GM03348 (cell line): ENCODE results near the gene GSAP.
"Not testable (repeated sequence)": the region's sequence is repeated elsewhere in the genome, so short reads cannot be mapped to it uniquely, and the experiment has no call there.

Experiments
- DNase-seq: peaks from one replicate; pipeline ENCODE4 v3.0.0; 2012; ENCODE audit warnings: low spot score

The GSAP gene, protein sequence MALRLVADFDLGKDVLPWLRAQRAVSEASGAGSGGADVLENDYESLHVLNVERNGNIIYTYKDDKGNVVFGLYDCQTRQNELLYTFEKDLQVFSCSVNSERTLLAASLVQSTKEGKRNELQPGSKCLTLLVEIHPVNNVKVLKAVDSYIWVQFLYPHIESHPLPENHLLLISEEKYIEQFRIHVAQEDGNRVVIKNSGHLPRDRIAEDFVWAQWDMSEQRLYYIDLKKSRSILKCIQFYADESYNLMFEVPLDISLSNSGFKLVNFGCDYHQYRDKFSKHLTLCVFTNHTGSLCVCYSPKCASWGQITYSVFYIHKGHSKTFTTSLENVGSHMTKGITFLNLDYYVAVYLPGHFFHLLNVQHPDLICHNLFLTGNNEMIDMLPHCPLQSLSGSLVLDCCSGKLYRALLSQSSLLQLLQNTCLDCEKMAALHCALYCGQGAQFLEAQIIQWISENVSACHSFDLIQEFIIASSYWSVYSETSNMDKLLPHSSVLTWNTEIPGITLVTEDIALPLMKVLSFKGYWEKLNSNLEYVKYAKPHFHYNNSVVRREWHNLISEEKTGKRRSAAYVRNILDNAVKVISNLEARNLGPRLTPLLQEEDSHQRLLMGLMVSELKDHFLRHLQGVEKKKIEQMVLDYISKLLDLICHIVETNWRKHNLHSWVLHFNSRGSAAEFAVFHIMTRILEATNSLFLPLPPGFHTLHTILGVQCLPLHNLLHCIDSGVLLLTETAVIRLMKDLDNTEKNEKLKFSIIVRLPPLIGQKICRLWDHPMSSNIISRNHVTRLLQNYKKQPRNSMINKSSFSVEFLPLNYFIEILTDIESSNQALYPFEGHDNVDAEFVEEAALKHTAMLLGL

DNA sequence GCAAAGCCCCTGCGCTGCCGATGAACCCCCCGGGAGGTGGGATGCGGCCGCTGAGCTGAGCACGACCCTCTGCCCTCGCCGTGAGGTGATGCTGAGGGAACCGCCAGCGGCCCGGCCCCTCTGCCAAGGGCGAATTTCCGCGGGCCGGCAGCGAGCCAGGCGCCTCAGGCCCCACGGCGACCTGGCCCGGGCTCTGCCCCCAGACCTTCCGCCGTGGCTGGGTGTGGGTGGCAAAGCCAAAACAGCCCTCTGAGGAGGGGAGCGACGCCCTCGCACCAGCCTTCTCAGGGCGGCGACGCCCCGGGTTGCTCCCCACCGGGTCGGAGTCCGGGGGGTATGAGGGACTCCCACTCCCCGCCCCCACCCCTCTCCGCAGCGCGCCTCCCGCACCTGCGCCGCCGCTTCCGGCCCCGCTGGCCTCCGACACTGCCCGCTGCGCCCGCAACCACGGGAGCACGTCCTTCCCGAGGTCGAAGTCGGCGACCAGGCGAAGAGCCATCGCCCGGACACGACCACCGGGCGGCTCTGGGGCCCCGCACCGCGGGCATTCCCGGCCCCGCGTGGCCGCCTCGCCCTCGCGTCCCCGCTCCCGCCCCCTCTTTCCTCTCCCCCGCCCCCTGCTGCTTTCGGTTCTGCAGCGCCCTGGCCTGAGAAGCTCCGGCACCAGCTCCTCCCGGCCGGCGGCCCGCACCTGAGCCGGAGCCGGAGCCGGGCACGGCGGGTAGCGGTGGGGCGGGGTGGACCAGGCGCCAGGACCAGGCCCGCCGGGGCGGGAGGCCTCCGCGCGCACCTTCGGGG, at the start of gene GSAP:
TSS of gene GSAP (minus strand) at position 527 of the 798 bp plus-strand sequence. CDS start at position 499, 28 bp downstream.
- DNase-seq: peak; percentile 84

DNA sequence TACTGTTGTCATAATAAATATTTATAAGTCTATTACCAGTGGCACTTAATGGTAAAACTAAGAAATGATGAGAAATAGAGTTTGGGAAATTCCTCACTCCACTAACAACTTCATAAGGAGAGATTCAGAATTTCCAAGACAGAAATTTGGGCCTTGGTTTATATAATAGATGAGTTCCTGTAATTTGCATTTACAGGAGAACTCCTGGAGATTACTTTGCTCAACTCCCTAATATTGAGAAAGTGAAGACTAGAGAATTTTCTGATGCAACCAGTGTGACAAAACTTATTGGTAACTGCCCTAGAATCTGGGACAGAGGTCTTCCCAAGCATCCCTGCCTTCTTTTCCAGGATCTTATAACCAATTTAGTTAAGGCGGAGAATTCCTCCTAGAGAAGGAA, 49.1 kb upstream of the GSAP start:
- no peak for DNase-seq

DNA sequence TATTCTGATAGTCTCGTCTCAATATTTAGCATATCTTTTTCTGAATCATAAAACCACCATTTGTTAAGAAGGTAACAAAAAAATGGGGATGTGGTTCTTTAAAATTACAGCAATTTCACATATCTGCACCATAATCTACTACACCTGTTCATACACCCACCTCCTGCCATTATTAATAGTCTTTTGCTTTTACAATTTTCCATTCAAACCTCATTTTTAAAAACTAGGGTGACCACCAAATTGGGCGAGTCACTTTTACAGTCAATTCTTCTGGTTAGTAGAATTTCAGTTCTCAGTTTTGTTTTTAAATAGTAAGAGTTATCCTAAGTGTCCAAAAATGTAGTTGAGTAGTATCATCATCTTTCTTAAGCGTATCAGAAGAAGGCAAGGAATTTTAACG, 48.4 kb upstream of the GSAP start:
- no peak for DNase-seq

DNA sequence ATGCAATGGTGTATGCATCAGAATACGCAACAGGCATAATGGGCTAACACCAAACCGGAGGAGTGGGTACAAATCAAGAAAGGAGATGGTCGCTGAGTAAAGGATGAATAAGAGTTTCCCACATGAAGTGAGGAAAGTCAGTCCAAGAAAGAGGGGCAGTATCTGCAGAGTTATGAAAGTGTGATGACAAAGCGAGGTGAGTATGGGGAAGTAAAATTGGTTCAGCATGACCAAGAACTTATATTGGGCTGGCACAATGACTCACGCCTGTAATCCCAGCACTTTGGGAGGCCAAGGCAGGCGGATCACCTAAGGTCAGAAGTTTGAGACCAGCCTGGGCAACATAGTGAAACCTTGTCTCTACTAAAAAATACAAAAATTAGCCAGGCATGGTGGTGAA, 47.5 kb upstream of the GSAP start:
- DNase-seq: peak; percentile 54

DNA sequence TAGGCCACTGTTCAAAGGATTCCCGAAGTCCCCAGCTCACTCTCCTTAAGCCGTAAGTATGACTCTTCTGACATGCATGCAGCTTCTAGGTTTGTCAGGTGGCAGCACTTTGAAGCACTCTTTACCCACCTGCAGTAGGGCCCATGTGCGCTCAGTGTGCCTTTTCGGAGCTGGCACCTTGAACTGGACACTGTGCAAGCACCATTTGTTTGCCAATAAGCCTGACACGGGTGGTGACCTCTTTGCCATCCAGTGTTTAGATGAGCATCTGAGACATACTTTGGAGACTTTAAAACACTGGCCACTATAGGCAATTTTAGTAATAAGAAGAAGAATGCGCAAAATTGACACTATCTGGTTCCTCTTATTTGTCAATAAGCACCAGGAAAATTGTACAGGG, 45.7 kb upstream of the GSAP start:
- no peak for DNase-seq

DNA sequence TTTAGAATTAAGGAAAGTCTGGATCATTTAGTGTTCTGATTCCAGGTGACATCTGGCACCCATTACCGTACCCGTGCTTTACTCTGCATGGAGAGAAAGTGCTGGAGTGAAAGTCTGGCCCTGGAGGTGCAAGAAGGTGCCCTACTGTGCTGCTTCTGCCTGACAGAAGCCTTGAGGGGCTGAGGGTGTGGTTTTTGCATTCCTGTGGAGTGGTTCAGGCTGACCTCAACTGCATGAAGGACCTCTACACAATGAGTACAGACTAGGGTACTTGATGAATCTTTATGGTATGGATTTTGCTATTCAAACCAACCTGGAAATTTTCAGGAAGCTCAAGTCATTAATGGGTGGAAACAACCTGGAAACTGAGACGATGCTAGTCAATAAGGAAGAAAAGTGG, 45.1 kb upstream of the GSAP start:
- no peak for DNase-seq

DNA sequence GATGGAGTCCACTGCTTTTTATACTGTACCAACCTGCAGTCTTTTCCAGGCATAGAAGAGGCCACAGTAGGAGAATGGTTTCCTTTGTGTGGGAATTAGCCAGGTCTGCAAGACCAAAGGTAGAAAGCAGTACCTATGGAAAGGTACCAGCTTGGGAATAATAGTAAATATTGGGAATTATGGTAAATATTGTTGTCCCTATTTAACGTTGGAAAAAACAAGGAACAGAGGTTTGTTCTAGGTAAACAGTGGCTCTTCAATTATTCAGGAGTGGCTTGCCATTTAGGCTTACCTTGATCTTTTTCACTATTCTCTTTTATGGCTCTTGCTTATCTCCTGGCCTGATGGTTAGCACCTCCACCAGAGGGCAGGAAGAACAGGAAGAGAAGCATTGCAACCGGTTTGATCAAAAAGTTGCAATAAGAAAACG, 43.9 kb upstream of the GSAP start:
- DNase-seq: no peak

DNA sequence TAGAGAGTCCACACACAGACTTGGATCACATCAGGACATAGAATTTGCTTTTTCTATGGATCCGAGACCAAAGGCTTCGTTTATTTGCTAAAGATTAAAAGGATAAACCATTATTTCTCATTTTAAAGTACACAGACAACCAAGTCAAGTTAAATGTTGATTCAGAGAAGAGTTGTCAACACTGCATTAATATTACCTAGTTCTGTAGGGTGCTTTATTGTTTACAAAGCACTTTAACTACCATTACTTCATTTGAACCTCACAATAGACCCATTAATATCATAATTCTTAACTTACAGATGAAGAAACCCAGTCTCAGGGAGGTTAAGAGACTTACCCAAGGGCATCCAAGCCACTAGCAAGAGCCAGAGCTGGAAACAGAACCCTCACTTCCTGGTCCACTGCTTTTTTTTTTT, 43.2 kb upstream of the GSAP start:
- no peak for DNase-seq

DNA sequence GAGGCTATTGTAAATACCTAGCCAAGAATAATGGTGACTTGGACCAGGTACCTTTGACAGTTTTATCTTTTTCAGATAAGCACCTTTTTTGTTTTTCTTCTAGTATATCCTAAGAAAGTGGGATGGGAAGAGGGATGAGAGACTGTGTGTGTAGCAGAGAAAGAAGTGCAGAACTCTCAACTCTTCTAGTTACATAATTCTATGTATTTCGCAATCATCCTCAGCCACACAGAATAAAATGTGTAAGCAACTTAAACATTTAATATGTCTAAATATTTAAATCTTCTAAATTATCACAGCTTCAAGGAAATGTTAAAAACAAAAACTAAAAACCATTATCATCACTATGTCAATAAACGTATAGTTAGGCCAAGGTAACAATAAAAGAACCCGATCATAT, 42.6 kb upstream of the GSAP start:
- DNase-seq: no peak

DNA sequence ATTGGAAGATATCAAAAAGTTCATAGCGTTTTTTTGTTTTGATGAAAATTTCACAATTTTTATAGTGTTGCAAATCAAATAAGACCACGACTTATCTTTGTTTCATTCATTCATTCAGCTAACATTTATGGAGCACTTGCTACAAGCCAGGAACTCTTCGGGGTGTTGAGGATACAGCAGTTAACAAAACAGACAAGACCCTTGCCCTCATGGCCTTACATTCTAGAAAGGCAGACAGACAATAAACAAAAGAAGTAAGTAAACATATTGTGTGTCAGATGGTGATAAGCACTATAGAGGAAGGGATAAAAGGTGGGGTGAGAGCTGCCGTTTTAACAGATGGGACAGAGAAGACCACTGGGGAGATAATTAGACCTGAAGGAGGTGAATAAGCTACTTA, 41.6 kb upstream of the GSAP start:
- no peak for DNase-seq

DNA sequence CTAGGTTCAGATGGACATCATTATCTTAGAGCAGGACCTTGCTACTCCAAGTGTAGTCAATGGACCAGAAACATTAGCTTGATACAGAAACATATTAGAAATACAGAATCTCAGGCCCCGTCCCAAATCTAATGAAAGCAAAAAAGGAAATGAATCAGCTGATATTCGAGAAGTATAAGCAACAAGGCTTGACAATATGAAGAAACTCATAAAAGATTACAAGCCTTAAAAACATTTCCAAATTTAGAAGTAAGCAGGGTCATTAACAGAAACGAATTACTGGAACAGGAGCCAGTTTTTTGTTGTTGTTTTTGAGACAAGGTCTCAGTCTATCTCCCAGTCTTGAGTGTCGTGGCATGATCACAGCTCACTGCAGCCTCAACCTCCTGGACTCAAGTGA, 40.5 kb upstream of the GSAP start:
- DNase-seq: no peak

DNA sequence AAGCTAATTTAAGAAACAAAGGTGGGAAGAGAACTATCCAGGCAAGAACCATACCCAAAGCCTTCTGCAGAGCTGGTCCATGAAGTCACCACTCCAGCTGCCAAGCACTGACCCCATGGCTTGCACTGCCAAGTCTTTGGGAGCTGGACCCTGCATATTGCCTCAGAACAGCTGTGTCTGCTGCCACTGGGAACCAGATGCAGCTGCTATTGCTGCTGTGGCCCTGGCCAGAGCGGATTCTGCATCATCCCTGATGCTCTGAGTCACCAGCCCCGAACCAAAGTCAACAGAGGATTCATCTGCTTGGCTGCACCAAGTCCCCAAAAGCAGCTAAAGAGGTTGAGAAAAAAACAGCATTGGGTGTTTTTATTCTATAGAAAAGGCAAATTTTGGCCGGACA, 39.2 kb upstream of the GSAP start:
- DNase-seq: peak; percentile 85

DNA sequence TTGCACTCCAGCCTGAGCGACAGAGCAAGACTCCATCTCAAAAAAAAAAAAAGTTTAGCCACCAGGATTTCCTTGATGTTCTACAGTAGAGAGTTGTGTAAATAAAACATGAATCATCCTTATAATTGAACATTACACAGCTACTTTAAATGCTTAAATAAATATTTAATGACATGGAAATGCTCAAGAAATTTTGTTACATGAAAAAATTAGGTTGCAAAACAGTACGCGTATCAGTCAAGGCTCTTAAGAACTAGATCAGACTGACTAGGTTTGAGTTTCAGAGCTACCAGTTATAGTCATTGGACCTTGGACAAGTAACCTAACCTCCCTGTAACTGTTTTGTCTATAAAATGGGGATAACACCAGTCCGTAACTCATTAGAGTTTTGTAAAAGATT, 38.7 kb upstream of the GSAP start:
- DNase-seq: no peak

DNA sequence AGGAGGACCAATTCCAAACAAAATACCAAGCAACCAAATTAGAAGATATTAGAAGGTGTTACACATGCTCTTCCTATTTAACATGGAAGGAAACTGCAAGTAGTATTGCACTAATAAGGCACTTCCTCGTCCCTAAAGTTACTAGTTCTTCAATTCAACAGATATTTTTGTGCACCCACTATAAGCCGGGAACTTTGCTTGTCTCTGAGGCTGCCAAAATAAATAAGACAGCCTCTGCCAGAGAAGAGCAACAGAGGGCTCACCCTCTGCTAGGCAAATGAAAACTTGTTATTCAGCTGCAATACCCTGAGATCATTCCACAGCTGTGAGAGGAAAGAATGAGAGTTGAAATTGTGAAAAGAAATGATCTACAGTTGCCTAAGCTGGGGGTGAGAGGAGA, 37.4 kb upstream of the GSAP start:
- peak; percentile 50 for DNase-seq

DNA sequence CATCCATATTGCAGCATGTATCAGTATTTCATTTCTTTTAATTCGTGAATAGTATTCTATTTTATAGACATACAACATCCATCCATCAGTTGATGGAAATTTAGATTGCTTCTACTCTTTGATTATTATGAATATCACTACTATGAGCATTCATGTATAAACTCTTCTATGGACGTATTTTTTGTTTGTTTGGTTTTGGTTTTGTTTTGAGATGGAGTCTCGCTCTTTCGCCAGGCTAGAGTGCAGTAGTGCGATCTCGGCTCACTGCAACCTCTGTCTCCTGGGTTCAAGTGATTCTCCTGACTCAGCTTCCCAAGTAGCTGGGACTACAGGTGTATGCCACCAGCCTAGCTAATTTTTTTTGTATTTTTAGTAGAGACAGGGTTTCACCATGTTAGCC, 35.8 kb upstream of the GSAP start:
- not testable (repeated sequence) for DNase-seq

DNA sequence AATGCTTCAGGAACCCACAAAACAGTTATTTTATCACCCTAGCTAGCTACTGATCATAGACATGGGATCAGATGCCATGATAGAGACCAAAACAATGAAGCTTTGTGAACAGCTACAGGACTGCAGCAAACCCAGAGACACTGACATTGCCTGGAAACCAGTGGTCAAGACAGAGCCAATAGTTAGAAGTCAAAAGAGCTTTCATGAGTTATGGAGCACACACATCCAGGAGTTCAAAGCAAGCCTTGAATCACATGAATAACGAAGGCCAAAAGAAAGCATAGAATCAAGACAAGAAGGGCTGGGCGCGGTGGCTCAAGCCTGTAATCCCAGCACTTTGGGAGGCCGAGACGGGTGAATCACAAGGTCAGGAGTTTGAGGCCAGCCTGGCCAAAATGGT, 34.5 kb upstream of the GSAP start:
- DNase-seq: no peak

DNA sequence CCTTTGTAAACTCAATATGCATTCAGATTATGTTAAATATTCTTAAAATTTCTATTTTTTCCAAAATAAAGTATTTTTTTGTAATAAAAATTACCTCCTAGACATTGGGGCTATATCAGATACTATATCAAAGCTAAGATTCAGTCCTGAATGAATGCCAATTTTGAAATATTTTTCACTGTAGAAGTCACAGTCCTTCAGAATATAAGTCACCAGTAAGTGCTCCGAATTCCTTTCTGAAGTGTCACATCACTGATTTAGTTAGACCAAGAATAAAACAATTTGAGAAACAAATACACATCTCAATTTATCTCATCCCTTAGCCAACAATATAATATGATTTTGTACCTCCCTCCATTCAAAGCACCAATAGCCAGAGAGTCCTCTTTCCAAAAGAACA, 33.9 kb upstream of the GSAP start:
- peak; percentile 30 for DNase-seq

DNA sequence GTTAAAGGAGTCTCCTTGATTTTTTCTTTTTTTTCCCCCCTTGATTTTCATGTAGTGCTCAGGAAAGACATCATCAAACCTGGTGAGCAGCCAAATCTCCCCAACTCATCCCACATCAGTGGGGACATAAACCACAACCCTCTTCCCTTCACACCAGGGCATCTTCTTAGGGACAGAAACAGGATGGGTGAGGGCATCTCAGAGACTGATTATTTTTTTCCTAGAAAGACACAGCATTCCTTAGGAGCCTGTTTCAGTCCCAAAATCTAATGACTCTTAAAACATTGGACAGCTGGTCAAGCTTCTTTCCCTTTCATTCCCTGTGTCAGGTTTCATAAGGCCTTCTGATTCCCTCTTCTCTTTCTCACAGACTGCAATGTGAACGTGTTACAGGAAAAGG, 31.5 kb upstream of the GSAP start:
- DNase-seq: no peak

DNA sequence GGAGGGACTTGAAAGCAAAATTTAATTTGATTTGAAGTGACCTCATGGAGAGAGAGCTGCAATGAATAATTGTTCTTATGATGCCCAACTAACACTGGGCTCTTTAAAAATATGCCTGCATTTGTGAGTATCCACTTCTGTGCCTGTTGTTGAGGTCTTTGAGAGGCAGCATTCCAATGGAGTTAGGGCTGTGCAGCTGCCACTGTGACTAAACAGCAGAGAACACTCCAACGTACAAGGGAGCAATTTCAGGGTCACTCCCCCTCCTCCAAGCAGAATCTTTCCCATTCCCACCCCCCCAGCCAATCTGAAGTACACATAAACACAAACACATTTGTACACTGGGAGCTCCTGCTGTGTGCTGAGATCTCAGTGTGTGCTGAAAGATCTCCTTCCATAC, 28.0 kb upstream of the GSAP start:
- no peak for DNase-seq

DNA sequence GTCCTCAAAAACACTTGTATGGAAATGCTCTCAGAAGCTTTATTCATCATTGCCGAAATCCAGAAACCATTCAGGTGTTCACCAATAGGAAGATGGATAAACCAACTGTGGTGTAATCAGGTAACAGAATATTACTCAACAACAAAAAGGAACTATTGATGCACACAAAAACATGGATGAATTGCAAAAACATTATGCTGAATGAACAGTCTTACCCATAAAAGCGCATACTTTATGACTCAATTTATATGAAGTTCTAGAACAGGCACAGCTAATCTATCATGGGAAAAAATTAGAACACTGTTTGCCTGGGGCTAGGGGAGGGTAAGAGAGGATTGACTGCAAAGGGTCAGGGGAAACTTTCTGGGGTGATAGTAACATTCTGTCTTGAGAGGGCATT, 26.9 kb upstream of the GSAP start:
- no peak for DNase-seq

DNA sequence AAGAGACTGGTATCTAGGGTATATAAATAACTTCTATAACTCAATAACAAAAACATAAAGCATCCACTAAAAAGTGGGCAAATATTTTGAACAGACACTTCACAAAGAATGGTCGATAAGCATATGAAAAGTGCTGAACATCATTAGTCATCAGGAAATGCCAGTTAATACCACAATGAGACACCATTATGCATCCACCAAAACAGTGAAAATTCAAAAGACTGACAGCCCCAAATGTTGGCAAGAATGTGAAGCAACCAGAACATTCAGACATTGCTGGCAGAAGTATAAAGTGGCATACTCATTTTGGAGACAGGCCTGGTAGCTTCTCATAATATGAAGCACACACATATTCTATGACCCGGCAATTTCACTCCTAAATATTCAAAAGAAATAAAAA, 26.5 kb upstream of the GSAP start:
- DNase-seq: peak; percentile 36

DNA sequence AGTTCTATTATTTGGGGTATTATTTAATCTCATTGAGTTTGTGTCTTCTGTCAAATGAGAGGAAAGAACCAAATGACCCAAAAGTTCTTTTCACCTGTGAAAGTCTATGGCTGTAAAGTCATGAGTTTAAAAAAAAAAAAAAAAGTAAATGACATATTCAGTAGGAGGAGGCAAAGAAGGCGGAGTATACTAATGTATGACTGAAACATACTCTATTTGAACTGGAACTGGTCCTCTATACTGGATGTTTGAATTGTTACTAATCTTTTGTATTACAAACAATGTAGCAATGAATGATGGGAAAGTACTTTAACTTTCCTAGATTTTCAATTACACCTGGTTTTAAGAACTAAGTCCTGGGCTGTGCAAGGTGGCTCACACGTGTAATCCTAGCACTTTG, 24.9 kb upstream of the GSAP start:
- DNase-seq: no peak

DNA sequence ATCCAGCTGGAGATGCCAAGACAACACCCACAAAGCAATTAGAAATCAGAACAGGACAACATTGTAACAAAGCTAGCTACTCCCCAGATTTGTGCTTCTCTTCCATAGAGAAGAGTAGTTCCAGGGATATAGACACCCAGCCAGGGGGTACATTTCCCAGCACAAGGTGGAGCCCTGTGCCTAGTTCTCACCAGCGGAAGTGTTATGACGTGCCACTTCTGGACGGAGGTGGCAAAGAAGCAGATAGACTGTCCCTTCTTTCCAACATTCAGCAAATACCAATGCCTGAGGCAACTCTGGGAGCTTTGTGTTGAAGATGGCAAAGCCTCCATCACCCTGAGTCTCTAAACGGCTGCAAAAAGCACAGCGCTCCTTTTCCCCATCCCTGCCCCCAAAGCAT, 23.4 kb upstream of the GSAP start:
- no peak for DNase-seq
